Right lung (tissue), 5 donors: Measurements from ENCODE around the gene DAW1. TPM values are rescaled to one million over a fixed set of nuclear protein-coding genes. Genes with fewer than 3 reads are reported as not detected.

ENCODE experiments used
- DNase-seq, 2 donors: peaks; one replicate each; pipeline ENCODE4 v3.0.0-alpha.2; 2013
- polyA plus RNA-seq, 5 donors: library from polyadenylated mRNA; unstranded; fragments of 120-200 nt; gene quantifications; one replicate each; pipeline versions ENCODE4 v1.2.1 to v1.2.3, GENCODE V29; 2013; ENCODE audit warnings: inconsistent platforms in 1 of 5, low replicate concordance in 1 of 5; ENCODE audit not compliant: insufficient read length in 5 of 5, insufficient read depth in 1 of 5

Gene DAW1
- polyA plus RNA-seq, 5 donors, result 0.76 to 4.9 (median 3.3) TPM

DNA sequence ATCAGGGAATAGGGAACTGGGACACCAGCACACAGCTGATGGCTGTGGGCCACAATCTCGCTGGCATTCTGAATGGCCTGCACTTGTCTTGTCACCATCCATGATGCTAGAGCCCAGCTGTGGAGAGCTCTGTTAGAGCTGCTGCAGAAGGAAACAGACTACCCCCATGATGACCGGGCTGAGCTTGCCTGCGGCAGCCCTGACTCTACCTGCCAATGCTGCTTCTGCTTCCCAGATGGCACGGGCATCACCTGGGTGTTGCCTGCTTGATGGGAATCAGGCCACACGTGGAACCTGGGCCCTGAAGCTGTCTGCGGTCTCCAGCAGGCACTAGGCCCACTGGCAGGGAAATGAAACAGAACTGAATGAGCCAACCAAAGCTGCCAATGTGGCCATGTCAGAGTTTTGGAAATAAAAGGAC lies 11.2 kb upstream of the DAW1 start:
- DNase-seq, result no peak

DNA sequence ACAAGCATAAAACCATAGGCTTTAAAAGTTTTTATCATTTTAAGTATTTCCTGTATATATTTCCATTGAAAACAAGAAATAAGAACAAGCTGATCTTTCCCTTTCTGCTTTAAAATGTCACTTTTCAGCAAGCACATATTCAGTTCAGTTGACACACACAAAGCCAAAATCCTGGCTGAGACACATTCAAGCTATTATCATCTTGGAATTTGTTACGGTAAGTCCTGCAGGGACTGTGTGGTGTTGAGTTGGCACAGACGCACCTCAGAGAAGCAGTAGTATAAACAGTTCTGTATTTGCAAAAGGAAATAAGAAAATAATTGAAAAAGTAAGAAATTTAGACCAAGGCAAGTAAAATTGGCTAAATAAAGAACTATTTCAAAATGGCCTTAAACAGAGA lies 10.4 kb upstream of the DAW1 start:
- no peak for DNase-seq

DNA sequence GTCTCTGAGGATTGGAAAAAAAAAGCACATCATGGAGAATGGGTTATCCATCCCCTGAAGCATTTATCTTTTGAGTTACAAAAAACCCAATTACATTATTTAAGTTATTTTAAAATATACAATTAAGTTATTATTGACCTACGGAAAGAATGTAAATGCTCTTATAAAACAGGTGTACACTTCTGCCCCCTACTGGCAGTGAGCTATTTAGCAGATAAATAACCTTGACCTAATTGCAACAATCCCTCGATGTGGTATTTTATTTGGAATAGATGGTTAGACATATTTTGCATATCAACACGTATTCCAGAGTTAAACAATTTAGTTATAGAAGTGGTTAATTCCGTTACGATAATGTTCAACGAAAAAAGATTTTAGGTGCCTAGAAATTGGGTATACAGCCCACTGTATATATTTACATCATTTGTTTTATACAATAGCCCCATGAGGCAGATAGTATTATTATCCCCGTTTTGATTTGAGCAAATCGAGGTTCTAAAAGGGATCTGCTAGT lies 9.1 kb upstream of the DAW1 start:
- no peak for DNase-seq

GRCh38 chr2:227862741-227863588 lies 8.5 kb upstream of the DAW1 start:
- DNase-seq, result no peak

DNA sequence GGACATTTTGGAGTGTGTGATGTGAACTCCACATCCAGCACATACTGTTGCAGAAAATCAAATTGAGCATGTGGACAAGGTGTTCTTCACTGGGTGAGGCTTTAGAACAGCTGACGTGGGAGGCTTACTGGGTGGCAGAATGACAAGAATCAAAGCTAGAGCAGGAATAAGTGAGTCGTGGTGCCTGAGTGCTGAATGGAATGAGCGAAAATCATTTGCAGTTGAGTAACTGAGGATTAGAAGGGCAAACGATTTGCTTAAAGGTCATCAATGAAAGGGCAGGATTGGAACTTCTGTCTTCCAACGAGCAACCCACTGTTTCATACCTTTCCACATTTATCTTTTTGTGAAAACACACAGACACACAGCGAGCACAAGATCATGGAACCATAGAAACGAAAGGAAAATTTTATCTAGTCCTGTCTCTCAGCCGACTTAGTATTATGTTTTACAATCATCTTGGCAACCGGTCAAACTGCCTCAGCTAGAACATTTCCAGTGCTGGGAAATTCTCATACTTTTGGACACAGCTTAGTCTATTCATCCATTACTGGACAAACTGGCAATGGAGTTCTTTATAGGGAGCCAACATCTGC lies 7.2 kb upstream of the DAW1 start:
- no peak for DNase-seq

DNA sequence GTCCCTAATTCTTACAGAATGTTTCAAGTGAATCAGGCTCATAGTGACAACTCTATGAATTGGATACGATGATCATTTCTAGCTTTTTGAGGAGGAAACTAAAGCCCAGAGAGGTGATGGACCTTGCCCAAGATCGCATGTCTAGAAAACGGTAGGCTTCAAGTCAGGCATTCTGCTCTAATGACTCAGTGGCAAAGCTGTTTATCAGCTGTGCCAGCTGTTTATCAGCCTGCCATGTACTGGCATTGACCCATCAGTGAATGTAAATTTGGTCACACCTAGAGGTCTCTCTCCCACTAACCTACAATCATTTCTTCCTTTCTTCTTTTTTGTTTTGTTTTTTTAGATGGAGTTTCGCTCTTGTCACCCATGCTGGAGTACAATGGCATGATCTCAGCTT lies 6.1 kb upstream of the DAW1 start:
- no peak for DNase-seq

DNA sequence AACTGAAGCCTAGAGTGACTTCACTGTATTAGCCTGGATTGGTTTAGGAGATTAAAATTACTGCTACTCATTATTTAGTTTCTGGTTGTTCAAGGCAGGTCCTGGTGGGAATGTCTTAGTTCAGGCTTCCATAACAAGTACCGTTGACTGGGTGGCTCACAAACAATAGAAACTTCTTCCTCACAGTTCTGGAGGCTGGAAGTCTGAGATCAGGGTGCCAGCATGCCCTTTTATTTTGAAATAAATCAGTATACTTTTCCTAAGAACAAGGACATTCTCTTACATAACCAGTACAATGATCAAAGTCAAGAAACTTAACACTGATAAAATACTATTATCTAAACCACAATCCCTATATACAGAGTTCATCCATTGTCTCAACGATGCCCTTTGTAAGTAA lies 4.0 kb upstream of the DAW1 start:
- DNase-seq, result no peak

GRCh38 chr2:227870710-227871374 lies 589 bp upstream of the DAW1 start:
- DNase-seq, result no peak

DNA sequence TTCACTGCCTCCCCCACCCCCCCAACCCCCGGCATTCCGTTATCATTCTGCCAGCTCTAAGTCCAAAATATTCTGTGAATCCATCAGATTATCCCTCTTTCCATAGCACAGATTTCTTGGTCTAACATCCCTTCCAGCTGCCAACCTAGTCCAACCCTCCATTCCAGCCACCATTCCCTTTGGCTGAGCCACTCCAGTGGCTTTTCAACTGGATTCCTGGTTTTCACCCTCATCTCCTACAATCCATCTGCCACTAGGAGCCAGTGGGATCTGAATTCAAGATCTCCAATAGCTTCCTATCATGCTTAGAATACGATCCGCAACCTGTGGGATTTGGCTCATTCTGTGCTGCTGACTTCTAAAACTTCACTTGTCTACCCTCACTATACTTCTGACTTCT lies 1.2 kb downstream of the DAW1 start:
- no peak for DNase-seq

GRCh38 chr2:227876300-227876801 lies 4.9 kb downstream of the DAW1 start:
- no peak for DNase-seq

- no peak for DNase-seq
Observed at GRCh38 chr2:227877421-227878310, 6.2 kb downstream of the DAW1 start.

DNA sequence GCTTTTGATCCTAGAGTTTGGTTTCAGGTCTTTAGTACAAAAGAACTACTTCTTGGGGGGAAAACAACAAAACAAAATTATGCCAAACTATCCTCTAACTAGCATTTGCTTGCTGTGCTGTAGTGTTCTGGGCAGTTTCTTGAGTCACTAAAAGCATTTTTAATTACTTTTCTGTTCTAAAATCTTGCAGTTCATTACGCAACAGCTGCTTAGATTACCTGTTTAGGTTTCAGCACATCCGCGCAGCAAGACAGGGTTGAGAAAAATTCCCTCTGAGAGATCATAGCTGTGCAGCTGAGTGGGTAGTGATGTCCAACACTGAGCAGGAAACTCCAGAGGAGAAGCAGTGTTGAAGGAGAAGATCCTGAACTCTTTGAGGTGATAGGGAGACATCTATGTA lies 9.0 kb downstream of the DAW1 start:
- no peak for DNase-seq

GRCh38 chr2:227881866-227882517 lies 10.6 kb downstream of the DAW1 start:
- no peak for DNase-seq

GRCh38 chr2:227884511-227884947 lies 13.1 kb downstream of the DAW1 start:
- peak in 1 of 2 donors; percentile 36 for DNase-seq

- DNase-seq, result no peak
Observed at GRCh38 chr2:227886149-227886548, 14.7 kb downstream of the DAW1 start.

- no peak for DNase-seq
Observed at GRCh38 chr2:227888289-227888688, 16.9 kb downstream of the DAW1 start.

DNA sequence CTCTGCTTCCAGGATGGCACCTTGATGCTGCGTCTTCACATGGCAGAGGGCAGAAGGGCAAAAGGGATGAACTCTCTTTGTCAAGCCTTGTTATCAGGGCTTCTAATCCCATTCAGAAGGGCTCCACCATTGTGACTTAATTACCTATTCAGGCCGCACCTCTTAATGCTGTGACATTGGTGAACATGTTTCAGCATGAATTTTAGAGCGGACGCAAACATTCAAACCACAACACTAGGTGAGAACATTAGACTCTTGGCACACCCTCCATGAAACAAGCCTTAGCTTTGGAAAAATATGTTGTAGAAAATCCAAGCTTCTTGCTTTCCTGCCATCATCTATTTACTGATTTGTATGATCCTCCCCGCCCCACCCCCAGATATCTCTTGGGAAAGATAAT lies 17.9 kb downstream of the DAW1 start:
- no peak for DNase-seq

DNA sequence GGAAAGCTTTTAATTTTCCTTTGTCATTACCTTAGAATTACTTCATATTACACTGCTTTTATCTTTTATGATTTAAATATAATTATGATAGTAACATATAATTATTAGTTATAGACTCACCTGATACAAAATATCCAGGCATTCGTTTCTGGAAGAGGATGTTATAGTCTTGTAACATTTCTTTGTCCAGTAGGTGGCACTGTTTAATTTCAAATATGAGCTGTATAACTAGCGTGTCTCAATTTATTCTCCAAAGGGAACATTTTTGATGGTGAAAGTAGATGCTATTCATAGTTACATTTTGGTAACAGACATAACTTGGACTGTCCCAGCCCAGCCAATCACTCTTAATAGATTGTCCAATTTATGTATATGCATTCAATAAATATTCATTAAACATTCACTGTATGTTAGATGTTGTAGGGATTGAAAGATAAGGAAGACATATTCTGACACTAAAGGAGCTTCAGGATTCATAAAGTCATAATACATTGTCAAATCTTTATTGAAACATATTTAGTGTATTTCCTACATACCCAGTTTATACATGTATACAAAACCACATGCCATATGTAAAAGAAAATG lies 19.2 kb downstream of the DAW1 start:
- peak in 1 of 2 donors; percentile 30 for DNase-seq

DNA sequence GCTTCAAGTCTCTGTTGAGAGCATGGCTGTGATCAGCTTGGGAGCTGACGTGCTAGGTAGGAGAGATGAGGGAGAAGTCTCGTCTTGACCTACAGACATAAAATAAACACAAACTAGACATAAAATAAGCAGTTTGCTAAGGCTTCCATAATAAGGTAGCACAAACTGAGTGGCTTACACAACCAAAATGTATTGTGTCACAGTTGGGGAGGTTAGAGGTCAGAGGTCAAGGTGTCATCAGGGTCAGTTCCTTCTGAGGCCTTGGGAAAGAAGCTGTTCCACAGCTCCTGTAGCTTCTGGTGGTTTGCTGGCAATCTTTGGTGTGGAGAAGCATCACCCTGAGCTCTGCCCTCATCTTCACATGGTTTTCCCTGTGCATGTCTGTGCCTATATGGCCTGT lies 20.2 kb downstream of the DAW1 start:
- DNase-seq, result no peak

- DNase-seq, result no peak
Observed at GRCh38 chr2:227903381-227903780, 31.9 kb downstream of the DAW1 start.
